Uterus (tissue), 4 donors: ENCODE data around the gene GNG8. TPM values are rescaled to one million over a fixed set of nuclear protein-coding genes. Genes with fewer than 3 reads are reported as not detected.

Experiments used
- DNase-seq, 2 donors: peaks; one replicate each; pipeline ENCODE4 v3.0.0-alpha.2; 2019 to 2020
- H3K27ac ChIP-seq, 2 donors: fragments of 200-600 bp; sonication (generic); 1 replicate in 1 of 2; 2 replicates in 1 of 2; pipeline ENCODE4 v1.5.1; 2016 to 2018
- H3K27me3 ChIP-seq, 2 donors: fragments of 200-600 bp; sonication (generic); one replicate each; pipeline ENCODE4 v1.5.1; 2018 to 2019; ENCODE audit warnings: control low read depth in 1 of 2
- H3K36me3 ChIP-seq, 2 donors: fragments of 200-600 bp; sonication (generic); one replicate each; pipeline ENCODE4 v1.5.1; 2019; ENCODE audit warnings: control low read depth in 1 of 2
- H3K4me1 ChIP-seq, 2 donors: fragments of 200-600 bp; sonication (generic); one replicate each; pipeline ENCODE4 v1.5.1; 2018 to 2019; ENCODE audit warnings: control low read depth in 1 of 2
- H3K4me3 ChIP-seq, 2 donors: fragments of 200-600 bp; sonication (generic); 1 replicate in 1 of 2; 2 replicates in 1 of 2; pipeline ENCODE4 v1.5.1; 2018 to 2019; ENCODE audit warnings: mild to moderate bottlenecking in 1 of 2
- H3K9me3 ChIP-seq, 2 donors: fragments of 200-600 bp; sonication (generic); one replicate each; pipeline ENCODE4 v1.5.1; 2019; ENCODE audit warnings: control low read depth in 1 of 2
- CTCF ChIP-seq, 4 experiments: fragments of 200-600 bp in 2 of 4; fragments of 450-650 bp in 2 of 4; sonication (generic) in 2 of 4; IDR thresholded peaks; one replicate each; pipeline ENCODE4 v1.5.1; 2016 to 2019; ENCODE audit warnings: antibody characterized with exemption in 4 of 4, mild to moderate bottlenecking in 2 of 4, moderate library complexity in 1 of 4
- POLR2A ChIP-seq, 2 donors: fragments of 450-650 bp; IDR thresholded peaks; one replicate each; pipeline ENCODE4 v1.6.1; 2016; ENCODE audit warnings: antibody characterized with exemption in 2 of 2, mild to moderate bottlenecking in 1 of 2, moderate library complexity in 1 of 2
- intact Hi-C: fragments of 100-400 bp; cut with DNase I; formaldehyde crosslinking; loops from one replicate; pipeline ENCODE4 v1.15.1; 2023; ENCODE audit warnings: low total_unique reads
- total RNA-seq, 4 donors: library from RNA; depleted of rRNA in 3 of 4; stranded (reverse); fragments of >200 nt in 3 of 4; gene quantifications; one replicate each; pipeline versions ENCODE4 v1.1.0 to v1.2.4, GENCODE V29; 2014 to 2023
- donor health status: DM: yes; HTN: yes; CAD: no.

The GNG8 gene
- total RNA-seq, result not detected

- intact Hi-C loops, result no loop called here
- H3K27ac ChIP-seq, result peak within 1 kb of the TSS in 1 of 2 donors; percentile 32
- no peaks in the 10 kb centered on the region for H3K4me1 ChIP-seq
- no peaks in the 10 kb centered on the region for H3K27me3 ChIP-seq
- H3K4me3 ChIP-seq, result no peak within 1 kb of the TSS
- DNase-seq, result no peak
- no peaks in the 10 kb centered on the region for H3K36me3 ChIP-seq
- TF ChIP-seq CTCF (IDR thresholded peaks at IDR 0.05), result no peak
- no peak for TF ChIP-seq POLR2A (IDR thresholded peaks at IDR 0.05)
- H3K9me3 ChIP-seq, result no peaks in the 10 kb centered on the region
Measured at GRCh38 chr19:46635920-46636761, at the start of gene GNG8. Gene GNG8 (minus strand): TSS chr19:46636202. CDS start chr19:46634682, 1,520 bp downstream.

- no peak for DNase-seq
- Histone ChIP-seq H3K36me3 (no peaks in the 10 kb centered on the region), H3K27ac (no peak overlapping the region), H3K4me3 (no peak overlapping the region), H3K27me3 (no peaks in the 10 kb centered on the region), H3K9me3 (no peaks in the 10 kb centered on the region), H3K4me1 (no peaks in the 10 kb centered on the region)
- TF ChIP-seq POLR2A (IDR thresholded peaks at IDR 0.05), result no peak
- no peak for TF ChIP-seq CTCF (IDR thresholded peaks at IDR 0.05)
- intact Hi-C loops, result no loop called here
Measured at GRCh38 chr19:46685189-46685588, 49.2 kb upstream of the GNG8 start.

- no peak for DNase-seq
- no peaks in the 10 kb centered on the region for H3K36me3 ChIP-seq
- no peaks in the 10 kb centered on the region for H3K27me3 ChIP-seq
- TF ChIP-seq POLR2A (IDR thresholded peaks at IDR 0.05), result no peak
- no peak for TF ChIP-seq CTCF (IDR thresholded peaks at IDR 0.05)
- no peak overlapping the region for H3K4me3 ChIP-seq
- H3K9me3 ChIP-seq, result no peaks in the 10 kb centered on the region
- intact Hi-C loops, result no loop called here
- no peaks in the 10 kb centered on the region for H3K4me1 ChIP-seq
- H3K27ac ChIP-seq, result no peak overlapping the region
Measured at GRCh38 chr19:46678110-46678732, 42.2 kb upstream of the GNG8 start.

GRCh38 chr19:46674416-46675178, 38.6 kb upstream of the GNG8 start:
- H3K4me3 ChIP-seq, result no peak overlapping the region
- TF ChIP-seq POLR2A (IDR thresholded peaks at IDR 0.05), result no peak
- TF ChIP-seq CTCF (IDR thresholded peaks at IDR 0.05), result no peak
- no peak overlapping the region for H3K27ac ChIP-seq
- DNase-seq, result no peak
- intact Hi-C loops, result no loop called here
- no peaks in the 10 kb centered on the region for H3K36me3 ChIP-seq
- H3K4me1 ChIP-seq, result no peaks in the 10 kb centered on the region
- H3K27me3 ChIP-seq, result no peaks in the 10 kb centered on the region
- no peaks in the 10 kb centered on the region for H3K9me3 ChIP-seq
